Activated naive CD4-positive, alpha-beta T cell treated with anti-CD3 and anti-CD28 coated beads, Interleukin-2, amount 10 ng/mL, durations not matched to agents 5 hours and 36 hours (primary cell): ENCODE data around the gene ANKRD36B. TPM values are rescaled to one million over a fixed set of nuclear protein-coding genes. Genes with fewer than 3 reads are reported as not detected.

Source experiments
- total RNA-seq, 2 experiments: library from RNA; stranded (reverse); gene quantifications; one replicate each; pipeline ENCODE4 v1.2.3, GENCODE V29; 2021

ANKRD36B gene
- total RNA-seq: 10 to 100 TPM; 50.6 to 52.1 TPM

DNA sequence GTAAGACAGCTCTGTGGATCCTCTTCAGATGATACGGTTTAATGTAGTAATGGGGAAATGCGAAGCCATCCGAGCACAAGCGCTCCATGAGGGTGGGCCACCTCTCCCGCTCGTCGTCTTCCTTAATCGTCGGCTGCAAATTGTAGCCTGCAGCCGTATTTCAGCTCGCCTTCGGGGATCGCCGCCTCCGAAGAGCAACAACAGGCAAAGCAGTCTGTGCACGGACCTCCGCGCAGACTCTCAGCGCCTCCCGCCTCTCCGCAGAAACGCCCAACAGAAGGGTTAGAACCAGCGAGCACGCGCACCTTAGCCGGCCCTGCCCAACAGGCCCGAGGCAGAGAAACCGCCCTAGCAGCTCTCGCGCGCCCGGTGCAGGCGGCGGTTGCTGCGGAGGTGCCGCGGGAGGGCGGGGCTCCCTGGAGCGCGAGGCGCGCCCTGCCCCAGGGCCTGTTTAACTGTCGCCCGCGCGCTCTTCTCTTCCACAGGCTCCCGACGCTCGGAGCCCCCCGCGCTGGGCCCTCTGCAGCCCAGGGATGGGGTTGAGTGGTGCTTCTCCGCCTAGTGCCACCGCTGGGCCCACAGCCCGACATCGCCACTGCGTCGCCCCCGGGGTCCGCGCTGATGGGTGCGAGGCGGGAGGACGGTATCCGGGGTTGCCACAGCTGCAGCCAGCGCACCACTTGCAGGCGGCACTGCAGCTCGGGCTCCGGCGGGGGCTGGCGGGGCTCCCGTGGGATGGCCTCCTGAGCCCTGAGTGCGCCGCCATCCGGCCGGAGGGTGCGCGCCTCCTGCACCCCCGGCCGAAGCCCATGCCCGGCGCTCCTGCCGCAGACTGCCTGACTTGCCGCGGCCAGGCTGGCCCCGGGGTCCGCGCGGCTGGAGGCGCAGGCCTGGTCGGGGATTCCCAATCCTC, at the start of gene ANKRD36B:
Gene ANKRD36B (minus strand): TSS at position 280 of the 913 bp plus-strand sequence. CDS start 192 bp downstream, at position 88.

Other genes with a start within 250 kb of the ANKRD36B start
- 100 to 1,000 TPM; 160 to 168 TPM for gene COX5B, start 56.2 kb upstream of the ANKRD36B start, total RNA-seq
- 10 to 100 TPM; 84.6 to 86.8 TPM for gene ACTR1B, start 74.2 kb upstream of the ANKRD36B start, total RNA-seq
- gene C2orf92, start 79.8 kb upstream of the ANKRD36B start, total RNA-seq: 1 to 10 TPM; 8.3 TPM
- 100 to 1,000 TPM; 303 to 304 TPM for gene ZAP70, start 123.7 kb upstream of the ANKRD36B start, total RNA-seq